NCI-H2081 (cell line): Measurements from ENCODE around the gene AK2.
A peak's percentile ranks its signal among the peaks of the same experiment; 100 is the strongest.

Experiments used
- DNase-seq, 2 experiments: peaks; one replicate each; lab custom pipeline; 2025; lab: John Stamatoyannopoulos, UW

AK2 gene

GRCh38 chr1:33022650-33023200 is 14.0 kb downstream of the AK2 start:
- DNase-seq: no peak

DNA sequence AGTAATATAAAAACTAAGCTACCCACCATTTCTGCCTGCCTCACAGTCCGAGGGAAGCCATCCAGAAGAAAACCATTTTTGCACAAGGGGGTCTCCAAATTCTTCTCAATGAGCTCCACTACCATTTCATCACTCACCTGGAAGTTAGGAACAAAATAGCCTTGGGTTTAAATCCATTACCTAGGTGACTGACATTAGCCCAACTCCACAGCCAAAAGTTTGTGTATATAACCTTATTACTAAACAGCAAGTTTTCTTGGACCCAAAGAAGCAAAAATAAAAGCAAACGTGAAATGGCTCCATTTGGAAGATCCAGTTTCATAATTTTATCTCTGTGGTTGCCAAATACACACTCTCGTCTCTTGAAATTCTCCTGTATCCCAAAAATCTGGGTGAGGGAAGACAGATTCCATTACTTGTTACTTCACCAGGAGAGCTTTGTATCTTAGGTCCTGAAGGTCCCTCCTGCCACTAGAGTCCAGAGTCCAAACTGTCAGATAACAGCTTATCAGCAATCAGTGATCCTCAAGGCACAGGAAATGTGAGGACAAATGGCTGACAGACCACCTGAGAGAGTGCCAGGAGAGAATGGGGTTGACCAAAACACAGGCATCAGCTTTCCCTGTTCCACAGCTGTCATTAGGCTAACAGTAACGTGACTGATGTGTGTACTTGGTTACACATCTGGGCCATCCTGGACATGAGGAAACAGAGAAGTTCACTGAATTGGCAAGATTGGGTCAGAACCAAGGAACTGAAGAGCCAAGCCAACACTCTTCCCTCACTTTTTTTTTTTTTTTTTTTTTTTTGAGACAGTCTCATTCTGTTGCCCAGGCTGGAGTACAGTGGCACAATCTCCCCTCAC is 14.9 kb downstream of the AK2 start:
- DNase-seq: no peak

DNA sequence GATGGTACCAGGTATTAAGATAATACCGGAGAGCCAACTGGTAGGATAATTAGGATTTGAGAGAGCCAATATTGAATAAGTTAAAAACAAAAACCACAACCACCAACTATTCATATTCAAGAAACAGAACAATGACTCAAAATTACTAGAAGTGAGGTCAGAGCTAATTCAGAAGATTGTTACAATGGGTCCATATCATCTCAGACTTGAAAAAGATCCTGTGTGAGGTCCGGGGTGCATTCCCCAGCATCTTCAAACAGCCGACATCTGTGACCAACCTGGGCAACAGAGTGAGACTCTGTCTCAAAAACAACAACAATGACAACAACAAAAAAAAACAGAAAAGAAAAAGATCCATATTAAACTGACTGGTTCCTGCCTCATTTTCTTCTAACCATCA is 18.6 kb downstream of the AK2 start:
- DNase-seq: no peak

DNA sequence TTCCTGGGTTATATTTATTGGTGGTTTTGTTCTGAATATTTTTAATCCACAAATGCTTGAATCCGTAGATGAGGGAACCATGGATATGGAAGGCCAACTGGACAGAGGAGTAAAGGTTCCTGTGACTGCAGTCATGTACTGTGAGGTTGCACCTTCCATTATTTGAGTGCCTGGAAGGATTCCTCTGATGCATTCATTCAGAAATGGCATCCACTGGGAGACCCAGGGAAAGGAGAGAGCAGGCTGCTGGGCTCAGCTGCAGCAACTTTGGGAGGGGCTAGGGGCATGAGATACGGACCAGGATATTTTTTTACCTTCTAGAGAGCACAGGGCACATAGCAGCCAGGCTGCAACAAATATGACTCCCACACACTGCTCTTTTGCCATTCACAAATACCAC is 19.5 kb downstream of the AK2 start:
- no peak for DNase-seq

GRCh38 chr1:33015216-33015615 is 21.5 kb downstream of the AK2 start:
- no peak for DNase-seq

DNA sequence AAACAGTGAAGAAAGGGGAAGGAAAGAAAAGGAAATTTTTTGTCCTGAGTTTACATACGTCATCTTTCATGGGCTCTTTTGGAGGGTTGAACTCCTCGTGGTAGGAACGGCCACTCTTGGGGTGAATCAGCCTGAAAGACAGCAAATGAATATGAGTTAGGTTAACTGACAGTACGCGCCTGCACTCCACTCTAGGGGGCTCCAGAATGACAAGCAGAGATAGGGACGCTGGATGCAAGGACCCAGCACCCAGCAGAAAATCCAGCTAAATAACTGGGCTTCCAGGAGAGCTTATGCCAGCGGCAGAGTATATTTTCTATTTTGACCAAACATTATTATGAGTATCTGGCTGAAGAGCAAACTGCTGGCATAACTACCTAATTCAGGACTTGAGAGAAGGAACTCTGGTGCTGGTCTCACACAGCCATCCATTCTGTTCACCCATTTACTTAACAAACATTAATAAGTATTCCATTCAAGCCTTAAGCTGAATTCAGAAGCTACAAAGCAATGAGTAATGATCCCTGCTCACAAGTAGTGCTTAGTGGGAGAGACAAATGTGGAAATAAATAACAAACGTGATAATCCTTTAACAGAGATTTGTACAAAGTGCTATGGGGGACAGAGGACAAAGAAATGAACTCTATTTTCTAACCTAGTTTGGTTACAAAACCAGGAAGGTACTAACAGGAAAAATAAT is 22.1 kb downstream of the AK2 start:
- no peak for DNase-seq

DNA sequence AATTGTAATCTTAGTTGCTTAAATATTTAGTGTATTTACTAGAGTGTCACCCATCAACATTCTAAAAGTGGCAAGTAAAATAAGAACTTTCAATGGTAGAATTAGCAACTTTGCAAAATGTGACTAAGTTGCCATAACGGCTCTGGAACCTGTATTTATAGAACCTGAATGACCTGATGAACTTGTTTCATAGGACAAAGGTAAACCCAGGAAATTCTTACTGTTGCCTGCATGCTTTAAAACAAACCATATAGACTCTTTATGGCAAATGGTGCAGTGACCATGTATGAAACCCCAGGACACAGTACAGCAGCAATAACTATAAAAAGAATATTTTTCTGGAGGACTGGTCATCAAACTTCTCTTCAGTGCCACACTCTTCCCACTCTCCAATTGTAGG is 22.9 kb downstream of the AK2 start:
- DNase-seq: no peak

DNA sequence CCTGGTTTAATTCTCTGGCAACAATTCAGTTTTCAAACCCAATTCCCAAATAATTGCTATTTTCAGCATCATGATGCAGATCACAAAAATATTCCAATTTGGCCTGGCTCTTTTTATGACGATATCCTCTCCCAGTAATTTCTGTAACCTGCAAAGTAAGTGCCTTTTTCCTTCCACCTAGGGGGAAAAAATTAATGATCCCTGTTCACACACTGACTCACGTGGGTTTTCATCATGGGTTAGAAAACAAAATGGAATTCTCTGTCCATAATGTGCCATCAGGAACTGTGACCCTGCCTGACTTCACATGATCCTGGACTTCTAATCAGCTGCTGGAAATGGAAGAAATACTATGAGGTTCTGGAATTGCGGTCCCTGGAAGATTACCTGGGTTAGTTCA is 24.5 kb downstream of the AK2 start:
- no peak for DNase-seq

GRCh38 chr1:33010932-33011731 is 25.6 kb downstream of the AK2 start:
- peak in 1 of 2 experiments; percentile 32 for DNase-seq

- DNase-seq: no peak
These were observed 27.1 kb downstream of the AK2 start for GRCh38 chr1:33009561-33009960.

DNA sequence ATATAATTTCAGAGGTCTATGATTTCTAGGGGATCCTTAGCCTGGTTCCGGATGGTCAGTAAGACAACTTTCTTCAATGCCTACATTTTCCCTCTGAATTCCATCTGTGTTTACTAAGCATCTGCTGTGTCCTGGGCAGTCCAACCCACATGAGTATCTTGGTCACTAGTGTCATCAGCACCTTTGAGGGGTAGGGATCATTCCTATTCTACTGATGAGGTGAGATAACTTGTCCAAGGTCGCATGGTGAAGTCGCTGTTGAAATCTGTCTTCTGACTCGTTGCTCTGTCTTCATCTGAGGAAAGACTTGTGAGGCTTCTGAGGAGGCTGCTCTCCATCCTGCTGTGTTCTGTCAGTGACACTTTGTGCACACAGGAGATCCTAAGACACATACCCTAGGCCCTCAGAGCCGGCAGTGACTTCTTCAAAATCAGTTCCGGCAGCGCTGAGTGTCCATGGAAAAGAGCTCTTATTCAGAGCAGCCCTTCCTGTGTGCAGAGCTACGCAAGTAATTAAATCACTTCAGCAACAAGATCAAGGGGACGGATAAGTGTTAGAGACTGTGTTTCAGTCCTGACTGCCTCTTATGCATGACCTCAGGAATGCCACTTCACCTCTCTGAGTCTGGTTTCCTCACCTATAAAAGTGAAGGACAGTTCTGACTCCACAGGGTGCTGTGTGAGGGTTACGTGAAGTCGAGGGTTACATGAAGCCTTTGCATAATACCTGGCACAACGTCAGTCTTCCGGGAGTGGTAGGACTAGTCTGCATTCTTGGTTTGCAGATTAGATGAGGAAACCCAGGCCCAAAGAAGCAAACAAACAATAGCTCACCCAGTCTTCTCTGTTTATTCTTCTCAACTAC is 28.4 kb downstream of the AK2 start:
- DNase-seq: no peak

DNA sequence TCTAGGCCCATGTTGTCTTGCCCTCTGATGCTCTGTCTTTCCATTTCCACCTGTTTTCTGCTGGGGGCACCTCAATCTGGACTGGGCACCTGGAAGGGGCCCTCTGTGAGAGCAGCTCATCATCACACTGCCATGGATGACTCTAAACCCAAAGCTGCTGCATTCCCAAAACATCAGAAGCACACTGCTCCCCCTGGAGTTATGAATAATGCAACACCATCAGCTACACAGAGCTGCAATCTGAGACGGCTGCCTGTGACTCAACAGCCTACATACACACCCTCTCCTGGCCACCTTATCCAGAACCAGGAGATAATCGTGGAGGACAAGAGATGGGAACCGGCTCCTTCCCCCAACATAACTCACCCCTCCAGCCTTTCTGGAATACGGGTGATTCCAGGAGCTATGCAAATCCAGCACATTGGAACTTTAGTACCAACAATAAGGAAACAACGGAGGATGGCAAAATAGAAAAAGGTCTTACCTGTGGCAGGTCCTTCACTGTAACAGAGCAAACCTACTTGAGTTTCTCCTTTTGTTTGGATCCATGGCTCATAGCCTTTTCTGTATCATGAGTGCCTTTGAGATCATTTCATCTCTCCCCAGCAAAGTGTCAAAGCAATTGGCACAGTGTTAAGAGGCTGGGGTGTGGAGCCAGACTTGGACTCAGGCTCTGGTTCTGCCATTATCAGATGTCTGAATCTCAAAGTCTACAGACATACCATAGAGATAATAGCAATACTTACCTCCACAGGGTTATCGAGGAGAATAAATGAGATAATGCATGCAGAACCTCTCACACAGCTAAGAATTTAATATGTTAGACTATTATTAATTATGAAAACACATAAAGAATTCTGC is 29.3 kb downstream of the AK2 start:
- DNase-seq: no peak

DNA sequence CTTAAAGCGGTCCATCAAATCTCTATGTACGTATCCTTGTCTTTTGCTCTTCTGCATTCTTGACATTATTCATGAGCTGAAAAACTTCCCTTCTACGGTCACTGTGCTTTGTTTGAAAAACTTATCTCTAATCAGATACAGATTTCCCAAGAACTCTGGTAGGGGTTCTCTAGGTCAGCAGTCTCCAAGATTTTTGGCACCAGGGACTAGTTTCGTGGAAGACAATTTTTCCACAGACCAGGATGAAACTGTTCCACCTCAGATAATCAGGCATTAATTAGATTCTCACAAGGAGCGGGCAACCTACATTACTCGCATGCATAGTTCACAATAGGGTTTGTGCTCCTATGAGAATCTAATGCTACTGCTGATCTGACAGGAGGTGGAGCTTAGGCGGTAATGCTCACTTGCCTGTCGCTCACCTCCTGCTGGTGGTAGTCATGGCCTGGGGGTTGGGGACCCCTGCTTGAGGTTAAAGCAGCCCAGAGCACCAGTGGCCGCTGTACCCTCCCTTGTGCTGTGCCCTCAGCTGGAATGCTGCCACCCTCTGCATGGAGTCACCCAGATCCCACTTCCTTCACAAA is 30.8 kb downstream of the AK2 start:
- DNase-seq: no peak

DNA sequence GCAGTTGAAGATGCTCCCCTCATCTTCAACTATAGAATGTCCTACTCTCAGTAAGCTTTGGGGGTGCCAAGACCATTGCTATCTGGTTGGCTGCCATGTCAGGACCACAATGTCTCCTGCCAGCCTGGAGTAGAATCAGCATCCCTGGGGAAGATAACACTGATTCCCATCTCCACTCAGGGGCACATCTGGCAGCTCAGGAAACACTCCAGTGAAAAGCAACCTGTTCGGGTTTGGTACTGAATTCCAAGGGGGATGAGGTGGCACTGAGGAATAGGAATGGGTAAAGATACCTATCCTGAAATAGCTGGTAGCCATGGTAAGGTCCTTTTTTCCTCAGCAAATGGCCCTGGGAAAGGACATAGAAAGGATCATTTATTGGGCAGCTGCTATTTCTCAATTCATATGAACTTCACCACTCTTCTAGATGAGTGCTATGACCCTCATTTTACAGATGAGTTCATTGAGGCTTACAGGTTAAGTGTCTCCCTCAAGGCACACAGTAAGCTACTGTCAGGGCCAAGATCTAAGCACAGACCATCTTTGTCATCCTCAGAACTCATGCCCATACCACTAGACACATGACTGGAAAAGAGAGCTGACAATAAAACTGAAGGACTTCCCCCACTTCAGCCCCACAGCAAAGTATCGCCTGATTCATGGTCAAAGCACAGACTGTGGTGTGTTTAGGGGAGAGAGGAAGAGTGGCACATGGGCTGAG is 31.4 kb downstream of the AK2 start:
- DNase-seq: no peak

- DNase-seq: no peak
These were observed 32.1 kb downstream of the AK2 start for GRCh38 chr1:33004613-33005012.

DNA sequence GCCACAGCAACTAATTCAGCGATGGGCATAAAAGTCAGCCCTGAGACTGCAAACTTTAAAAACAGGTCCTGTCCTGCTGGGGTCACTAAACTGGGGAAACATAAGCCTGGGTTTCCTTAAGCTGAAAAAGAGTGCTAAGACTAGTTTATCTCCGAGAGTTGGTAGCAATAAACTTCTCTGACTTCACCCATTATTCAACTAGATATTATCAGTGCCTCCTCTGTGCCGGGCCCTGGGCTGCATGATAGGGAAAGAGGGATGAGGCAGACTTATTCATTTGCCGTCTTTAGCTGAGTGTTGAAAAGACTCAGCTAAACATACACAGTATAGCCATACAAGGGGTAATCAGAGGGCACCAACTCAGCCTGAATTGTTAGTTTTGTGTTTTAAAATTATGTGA is 33.0 kb downstream of the AK2 start:
- no peak for DNase-seq

DNA sequence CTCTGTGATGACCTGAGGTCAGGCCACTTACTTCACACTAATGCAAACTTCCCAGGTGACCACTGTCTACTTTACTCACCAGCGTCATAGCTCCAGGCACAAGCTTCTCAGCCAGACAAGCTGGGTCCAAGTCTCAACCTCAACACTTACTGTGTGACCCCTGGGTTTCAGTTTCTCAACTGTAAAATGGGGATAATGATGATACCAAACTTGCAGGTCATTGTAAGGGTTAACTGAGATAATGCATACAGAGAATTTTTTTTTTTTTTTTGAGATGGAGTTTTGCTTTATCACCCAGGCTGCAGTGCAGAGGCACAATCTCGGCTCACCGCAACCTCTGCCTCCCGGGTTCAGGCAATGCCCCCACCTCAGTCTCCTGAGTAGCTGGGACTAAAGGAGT is 34.7 kb downstream of the AK2 start:
- DNase-seq: no peak

DNA sequence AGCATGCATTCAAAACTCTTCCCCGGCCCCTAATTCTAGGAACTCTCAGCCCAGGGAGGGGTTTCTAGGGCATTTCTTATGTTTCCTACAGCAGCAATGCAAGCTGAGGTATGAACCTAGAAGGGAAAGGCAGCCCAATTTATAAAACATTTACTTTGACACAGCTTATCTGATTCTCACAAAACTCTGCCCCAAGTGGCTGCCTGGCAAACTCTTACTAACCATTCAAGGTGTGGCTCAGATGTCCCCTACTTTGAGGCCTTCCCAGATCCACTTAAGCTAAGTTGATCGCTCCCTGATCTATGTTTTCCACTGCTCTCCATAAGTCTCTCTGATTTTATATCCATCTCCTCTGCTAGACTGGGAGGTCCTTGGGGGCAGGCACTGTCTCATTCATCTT is 35.4 kb downstream of the AK2 start:
- no peak for DNase-seq

DNA sequence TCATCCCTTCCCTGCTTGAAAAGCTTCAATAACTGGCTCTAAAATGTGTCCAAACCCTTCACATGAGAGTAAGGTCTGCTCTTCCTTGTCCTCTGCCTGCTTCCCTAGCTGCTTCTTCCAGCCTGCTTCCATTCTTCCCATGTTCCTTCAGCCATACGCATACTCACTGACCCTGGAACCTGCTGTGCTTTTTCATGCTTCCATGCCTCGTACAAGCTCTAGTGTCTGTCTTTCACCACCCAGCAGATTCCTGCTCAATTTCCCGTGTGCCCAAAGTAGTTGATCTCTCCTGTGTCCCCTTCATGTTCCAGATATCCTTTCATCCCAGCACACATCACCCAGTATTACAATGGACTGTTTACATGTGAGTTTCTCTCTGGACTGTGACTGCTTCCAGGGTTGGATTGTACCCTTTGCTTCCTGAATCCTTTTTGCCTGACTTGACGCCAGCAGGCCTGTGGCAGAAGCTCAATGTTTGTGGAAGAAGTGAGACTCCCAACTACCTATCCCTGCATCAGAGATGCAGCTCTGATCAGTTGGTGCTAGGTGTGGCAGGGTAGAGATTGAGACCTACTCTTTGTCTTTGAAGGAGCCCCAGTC is 36.2 kb downstream of the AK2 start:
- DNase-seq: no peak
